Measurements from ENCODE around the gene TUBGCP5. TPM values are rescaled to one million over a fixed set of nuclear protein-coding genes. Genes with fewer than 3 reads are reported as not detected.

The TUBGCP5 gene
- total RNA-seq, 1 donor from 2014 or later, result 12.9 TPM

- TF ChIP-seq, protein P1, sequence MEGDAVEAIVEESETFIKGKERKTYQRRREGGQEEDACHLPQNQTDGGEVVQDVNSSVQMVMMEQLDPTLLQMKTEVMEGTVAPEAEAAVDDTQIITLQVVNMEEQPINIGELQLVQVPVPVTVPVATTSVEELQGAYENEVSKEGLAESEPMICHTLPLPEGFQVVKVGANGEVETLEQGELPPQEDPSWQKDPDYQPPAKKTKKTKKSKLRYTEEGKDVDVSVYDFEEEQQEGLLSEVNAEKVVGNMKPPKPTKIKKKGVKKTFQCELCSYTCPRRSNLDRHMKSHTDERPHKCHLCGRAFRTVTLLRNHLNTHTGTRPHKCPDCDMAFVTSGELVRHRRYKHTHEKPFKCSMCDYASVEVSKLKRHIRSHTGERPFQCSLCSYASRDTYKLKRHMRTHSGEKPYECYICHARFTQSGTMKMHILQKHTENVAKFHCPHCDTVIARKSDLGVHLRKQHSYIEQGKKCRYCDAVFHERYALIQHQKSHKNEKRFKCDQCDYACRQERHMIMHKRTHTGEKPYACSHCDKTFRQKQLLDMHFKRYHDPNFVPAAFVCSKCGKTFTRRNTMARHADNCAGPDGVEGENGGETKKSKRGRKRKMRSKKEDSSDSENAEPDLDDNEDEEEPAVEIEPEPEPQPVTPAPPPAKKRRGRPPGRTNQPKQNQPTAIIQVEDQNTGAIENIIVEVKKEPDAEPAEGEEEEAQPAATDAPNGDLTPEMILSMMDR (IDR thresholded peaks at IDR 0.05; ENCODE audit: insufficient read depth, low read length, severe bottlenecking), result no peak
- Histone ChIP-seq H3K27me3 (ENCODE audit: control insufficient read depth, insufficient read depth, low read length) (no peaks in the 10 kb centered on the region), H3K36me3 (ENCODE audit: control insufficient read depth, insufficient read depth, low read length) (no peaks in the 10 kb centered on the region), H3K4me3 (ENCODE audit: low read depth, low read length) (peak overlapping the region; percentile 96)
- DNase-seq (ENCODE audit: low read depth) (no peak), FAIRE-seq (no peak)
Observed at GRCh38 chr15:22981051-22981840, 58.1 kb downstream of the TUBGCP5 start.

DNA sequence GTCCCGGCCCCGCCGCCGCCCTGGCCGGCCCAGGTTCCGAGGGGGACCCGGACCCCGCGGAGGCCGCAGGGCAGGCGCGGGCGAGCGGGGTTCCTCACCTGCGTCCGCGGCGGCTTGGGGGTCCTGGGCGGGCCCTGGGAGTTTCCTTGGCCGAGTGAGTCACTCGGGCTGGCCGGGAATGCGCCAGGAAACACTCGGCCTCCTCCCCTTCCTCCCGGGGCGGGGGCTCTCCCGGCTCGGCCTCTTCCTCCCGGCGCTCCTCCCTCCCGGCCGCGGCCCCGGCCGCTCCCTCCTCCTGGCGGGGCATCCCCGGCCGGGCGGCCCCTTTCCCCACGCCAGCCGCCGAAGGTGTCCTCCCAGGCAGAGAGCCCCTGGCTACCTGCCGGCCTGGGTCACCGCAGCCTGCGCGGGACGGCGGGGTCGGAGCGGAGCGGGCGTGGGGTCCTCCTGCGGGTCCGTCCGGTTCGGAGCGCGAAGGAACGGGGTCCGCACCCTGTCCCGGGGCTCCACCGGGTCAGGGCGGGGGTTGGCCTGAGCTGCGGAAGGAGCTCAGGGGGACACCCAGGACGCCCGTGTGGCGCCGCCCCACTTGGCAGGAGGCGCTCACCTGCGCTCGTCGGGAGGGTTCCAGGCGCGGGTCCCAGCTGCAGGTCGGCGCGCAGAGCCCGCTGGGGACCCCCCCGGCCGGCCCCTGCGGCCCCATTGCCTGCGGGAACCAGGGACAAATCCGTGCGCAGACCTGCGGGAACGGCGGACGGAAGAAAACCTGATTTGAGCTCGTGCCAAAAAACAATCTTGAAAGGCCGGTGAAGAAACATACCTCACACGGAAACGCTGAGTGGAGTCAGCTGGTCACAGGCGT is 58.9 kb downstream of the TUBGCP5 start, which contains the start of gene CYFIP1:
CYFIP1 (minus strand) TSS at position 180 of the 862 bp plus-strand sequence. CDS start 33,083 bp downstream, outside the sequence.
- Histone ChIP-seq H3K36me3 (ENCODE audit: control insufficient read depth, insufficient read depth, low read length) (no peaks in the 10 kb centered on the region), H3K27me3 (ENCODE audit: control insufficient read depth, insufficient read depth, low read length) (no peaks in the 10 kb centered on the region), H3K4me3 (ENCODE audit: low read depth, low read length) (peak within 1 kb of the TSS; percentile 96)
- DNase-seq (ENCODE audit: low read depth), result peak; percentile 77
- FAIRE-seq, result no peak
- TF ChIP-seq, protein P1 (IDR thresholded peaks at IDR 0.05; ENCODE audit: insufficient read depth, low read length, severe bottlenecking), result no peak

GRCh38 chr15:22979238-22980188 is 59.9 kb downstream of the TUBGCP5 start:
- Histone ChIP-seq H3K4me3 (ENCODE audit: low read depth, low read length) (peak overlapping the region; percentile 96), H3K36me3 (ENCODE audit: control insufficient read depth, insufficient read depth, low read length) (no peaks in the 10 kb centered on the region), H3K27me3 (ENCODE audit: control insufficient read depth, insufficient read depth, low read length) (no peaks in the 10 kb centered on the region)
- DNase-seq (ENCODE audit: low read depth) (peak; percentile 36), FAIRE-seq (no peak)
- TF ChIP-seq, protein P1 (IDR thresholded peaks at IDR 0.05; ENCODE audit: insufficient read depth, low read length, severe bottlenecking), result no peak

GRCh38 chr15:22978691-22979237 is 60.6 kb downstream of the TUBGCP5 start:
- DNase-seq (ENCODE audit: low read depth) (no peak), FAIRE-seq (no peak)
- H3K27me3 ChIP-seq (ENCODE audit: control insufficient read depth, insufficient read depth, low read length), result no peaks in the 10 kb centered on the region
- no peaks in the 10 kb centered on the region for H3K36me3 ChIP-seq (ENCODE audit: control insufficient read depth, insufficient read depth, low read length)
- H3K4me3 ChIP-seq (ENCODE audit: low read depth, low read length), result peak overlapping the region; percentile 96
- TF ChIP-seq, protein P1 (IDR thresholded peaks at IDR 0.05; ENCODE audit: insufficient read depth, low read length, severe bottlenecking), result no peak

DNA sequence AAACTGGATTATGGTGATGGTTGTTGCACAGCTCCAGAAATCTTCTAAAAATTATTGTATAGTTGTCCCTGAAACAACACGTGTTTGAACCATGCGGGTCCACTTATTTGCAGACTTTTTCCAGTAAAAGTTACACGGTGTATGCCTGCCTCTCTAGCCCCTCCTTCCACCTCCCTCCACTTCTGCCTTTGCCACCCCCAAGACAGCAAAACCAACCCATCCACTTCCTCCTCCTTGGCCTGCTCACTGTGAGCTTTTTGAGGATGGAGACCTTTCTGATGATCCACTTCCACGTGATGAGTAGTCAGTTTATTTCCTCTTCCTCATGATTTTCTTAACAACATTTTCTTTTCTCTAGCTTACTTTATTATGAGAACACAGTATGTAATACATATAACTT is 64.6 kb downstream of the TUBGCP5 start:
- no peaks in the 10 kb centered on the region for H3K36me3 ChIP-seq (ENCODE audit: control insufficient read depth, insufficient read depth, low read length)
- no peak for DNase-seq (ENCODE audit: low read depth)
- H3K27me3 ChIP-seq (ENCODE audit: control insufficient read depth, insufficient read depth, low read length), result no peaks in the 10 kb centered on the region
- TF ChIP-seq, protein P1 (IDR thresholded peaks at IDR 0.05; ENCODE audit: insufficient read depth, low read length, severe bottlenecking), result no peak
- H3K4me3 ChIP-seq (ENCODE audit: low read depth, low read length), result no peak overlapping the region
- no peak for FAIRE-seq
